ENCODE results near the gene PIP.
"Not testable (repeated sequence)": the region's sequence is repeated elsewhere in the genome, so short reads cannot be mapped to it uniquely, and the experiment has no call there.

The PIP gene, protein sequence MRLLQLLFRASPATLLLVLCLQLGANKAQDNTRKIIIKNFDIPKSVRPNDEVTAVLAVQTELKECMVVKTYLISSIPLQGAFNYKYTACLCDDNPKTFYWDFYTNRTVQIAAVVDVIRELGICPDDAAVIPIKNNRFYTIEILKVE

DNA sequence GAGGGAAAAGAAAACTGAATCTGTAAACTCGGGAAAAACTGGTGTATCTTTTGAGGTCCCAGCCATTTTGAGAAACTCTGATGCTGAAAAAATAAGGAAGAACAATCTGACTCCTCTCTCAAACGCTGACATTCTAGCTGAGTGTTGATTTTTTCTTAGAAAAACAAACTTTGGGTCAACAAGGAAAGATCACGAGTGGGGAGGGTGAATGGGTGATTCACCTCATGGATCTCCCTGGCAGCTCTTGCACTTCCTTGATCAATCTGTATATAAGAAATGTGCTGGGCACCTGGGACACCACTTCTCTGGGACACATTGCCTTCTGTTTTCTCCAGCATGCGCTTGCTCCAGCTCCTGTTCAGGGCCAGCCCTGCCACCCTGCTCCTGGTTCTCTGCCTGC, at the start of gene PIP:
PIP (plus strand) TSS at position 297 of the 400 bp plus-strand sequence; CDS start at position 337, 40 bp downstream.
- H3K4me3 ChIP-seq (replicated peaks; ENCODE audit: low read depth, low read length), result no peak within 1 kb of the TSS
- TF ChIP-seq, protein P1, sequence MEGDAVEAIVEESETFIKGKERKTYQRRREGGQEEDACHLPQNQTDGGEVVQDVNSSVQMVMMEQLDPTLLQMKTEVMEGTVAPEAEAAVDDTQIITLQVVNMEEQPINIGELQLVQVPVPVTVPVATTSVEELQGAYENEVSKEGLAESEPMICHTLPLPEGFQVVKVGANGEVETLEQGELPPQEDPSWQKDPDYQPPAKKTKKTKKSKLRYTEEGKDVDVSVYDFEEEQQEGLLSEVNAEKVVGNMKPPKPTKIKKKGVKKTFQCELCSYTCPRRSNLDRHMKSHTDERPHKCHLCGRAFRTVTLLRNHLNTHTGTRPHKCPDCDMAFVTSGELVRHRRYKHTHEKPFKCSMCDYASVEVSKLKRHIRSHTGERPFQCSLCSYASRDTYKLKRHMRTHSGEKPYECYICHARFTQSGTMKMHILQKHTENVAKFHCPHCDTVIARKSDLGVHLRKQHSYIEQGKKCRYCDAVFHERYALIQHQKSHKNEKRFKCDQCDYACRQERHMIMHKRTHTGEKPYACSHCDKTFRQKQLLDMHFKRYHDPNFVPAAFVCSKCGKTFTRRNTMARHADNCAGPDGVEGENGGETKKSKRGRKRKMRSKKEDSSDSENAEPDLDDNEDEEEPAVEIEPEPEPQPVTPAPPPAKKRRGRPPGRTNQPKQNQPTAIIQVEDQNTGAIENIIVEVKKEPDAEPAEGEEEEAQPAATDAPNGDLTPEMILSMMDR (IDR thresholded peaks at IDR 0.05; ENCODE audit: low read depth, low read length, missing control alignments), result no peak
- DNase-seq (ENCODE audit: extremely low read depth, low read depth), result no peak

DNA sequence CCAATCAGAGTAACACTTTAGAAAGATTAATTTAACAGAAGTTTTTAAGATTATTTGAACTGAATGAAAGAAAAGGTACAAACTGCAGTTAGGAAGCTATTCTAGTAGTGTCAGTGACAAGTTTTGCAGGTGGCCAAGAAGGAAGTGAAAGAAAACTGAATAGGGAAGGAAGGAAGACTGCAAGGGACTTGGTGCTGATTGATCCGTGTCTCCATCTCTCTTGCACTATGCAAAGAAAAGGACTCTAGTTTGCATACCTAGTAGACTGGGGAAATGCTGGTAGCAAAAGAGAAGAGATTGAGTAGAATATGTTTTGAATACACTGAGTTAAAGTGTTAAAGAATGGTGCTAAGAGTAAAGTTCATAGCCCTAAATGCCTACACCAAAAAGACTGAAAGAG, 46.8 kb upstream of the PIP start:
- no peak for DNase-seq (ENCODE audit: extremely low read depth, low read depth)
- no peak overlapping the region for H3K4me3 ChIP-seq (replicated peaks; ENCODE audit: low read depth, low read length)
- TF ChIP-seq, protein P1 (IDR thresholded peaks at IDR 0.05; ENCODE audit: low read depth, low read length, missing control alignments), result no peak

DNA sequence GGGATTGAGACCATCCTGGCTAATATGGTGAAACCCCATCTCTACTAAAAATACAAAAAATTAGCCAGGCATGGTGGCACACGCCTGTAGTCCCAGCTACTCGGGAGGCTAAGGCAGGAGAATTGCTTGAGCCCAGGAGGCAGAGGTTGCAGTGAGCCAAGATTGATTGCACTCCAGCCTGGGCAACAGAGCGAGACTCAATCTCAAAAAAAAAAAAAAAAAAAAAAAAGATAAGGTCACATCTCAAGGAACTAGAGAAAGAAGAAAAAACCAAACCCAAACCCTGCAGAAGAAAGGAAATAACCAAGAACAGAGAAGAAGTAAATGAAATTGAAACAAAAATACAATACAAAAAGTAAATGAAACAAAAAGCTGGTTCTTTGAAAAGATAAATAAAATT, 46.3 kb upstream of the PIP start:
- not testable (repeated sequence) for DNase-seq (ENCODE audit: extremely low read depth, low read depth); H3K4me3 ChIP-seq (replicated peaks; ENCODE audit: low read depth, low read length)

DNA sequence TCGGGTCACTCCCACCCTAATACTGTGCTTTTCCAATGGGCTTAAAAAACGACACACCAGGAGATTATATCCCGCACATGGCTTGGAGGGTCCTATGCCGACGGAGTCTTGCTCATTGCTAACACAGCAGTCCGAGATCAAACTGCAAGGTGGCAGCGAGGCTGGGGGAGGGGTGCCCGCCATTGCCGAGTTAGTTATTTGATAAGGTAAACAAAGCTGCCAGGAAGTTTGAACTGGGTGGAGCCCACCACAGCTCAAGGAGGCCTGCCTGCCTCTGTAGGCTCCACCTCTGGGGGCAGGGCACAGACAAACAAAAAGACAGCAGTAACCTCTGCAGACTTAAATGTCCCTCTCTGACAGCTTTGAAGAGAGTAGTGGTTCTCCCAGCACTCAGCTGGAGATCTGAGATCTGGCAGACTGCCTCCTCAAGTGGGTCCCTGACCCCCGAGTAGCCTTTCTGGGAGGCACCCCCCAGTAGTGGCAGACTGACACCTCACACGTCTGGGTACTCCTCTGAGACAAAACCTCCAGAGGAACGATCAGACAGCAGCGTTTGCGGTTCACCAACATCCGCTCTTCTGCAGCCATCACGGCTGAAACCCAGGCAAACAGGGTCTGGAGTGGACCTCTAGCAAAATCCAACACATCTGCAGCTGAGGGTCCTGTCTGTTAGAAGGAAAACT, 43.2 kb upstream of the PIP start:
- not testable (repeated sequence) for DNase-seq (ENCODE audit: extremely low read depth, low read depth); H3K4me3 ChIP-seq (replicated peaks; ENCODE audit: low read depth, low read length)

DNA sequence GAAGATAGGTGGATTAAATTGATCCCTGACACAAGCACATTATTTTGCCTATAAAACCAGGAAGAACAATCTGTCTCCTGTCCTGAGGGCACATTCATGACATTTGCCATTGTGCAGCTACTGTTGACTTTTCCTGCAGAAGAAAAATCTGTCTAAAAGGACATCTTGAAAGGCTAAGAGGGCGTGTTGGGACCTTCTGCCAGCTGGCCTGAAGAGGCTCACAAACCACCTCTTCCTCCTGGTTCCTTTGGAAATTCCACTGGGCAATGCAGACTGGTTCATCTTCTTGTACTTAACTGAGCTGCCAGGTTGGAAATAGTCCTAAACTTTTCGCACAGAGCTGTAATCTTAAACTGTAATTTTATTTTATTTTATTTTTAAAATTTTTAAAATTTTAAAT, 35.7 kb upstream of the PIP start:
- no peak for DNase-seq (ENCODE audit: extremely low read depth, low read depth)
- TF ChIP-seq, protein P1 (IDR thresholded peaks at IDR 0.05; ENCODE audit: low read depth, low read length, missing control alignments), result no peak
- no peak overlapping the region for H3K4me3 ChIP-seq (replicated peaks; ENCODE audit: low read depth, low read length)

DNA sequence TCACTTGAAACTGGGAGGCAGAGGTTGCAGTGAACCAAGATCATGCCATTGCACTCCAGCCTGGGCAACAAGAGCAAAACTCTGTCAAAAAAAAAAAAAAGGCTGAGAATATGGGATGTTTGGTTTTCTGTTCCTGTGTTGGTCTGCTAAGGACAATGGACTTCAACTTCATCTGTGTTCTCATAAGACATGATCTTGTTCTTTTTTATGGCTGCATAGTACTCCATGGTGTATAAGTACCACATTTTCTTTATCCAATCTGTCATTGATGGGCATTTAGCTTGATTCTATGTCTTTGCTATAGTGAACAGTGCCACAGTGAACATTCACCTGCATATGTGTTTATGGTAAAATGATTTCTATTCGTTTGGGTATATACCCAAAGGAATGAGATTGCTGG, 32.3 kb upstream of the PIP start:
- H3K4me3 ChIP-seq (replicated peaks; ENCODE audit: low read depth, low read length); DNase-seq (ENCODE audit: extremely low read depth, low read depth): not testable (repeated sequence)

DNA sequence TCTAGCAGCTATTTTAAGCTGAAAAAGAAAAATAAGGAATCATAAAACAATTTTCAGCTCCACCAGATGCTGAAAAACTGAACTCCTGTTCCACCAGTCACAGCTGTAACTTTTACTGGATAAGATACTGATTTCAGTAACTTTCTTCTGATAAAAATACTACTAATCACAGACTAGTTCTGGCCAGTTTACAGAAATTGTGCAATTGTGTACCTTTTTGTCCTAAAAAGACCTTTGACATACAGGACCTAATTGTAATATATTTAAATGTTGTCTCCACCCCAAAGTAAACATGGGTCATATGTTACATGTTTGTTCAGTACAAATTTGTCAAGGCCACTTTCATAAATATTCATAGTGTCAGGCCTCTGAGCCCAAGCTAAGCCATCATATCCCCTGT, 27.1 kb upstream of the PIP start:
- TF ChIP-seq, protein P1 (IDR thresholded peaks at IDR 0.05; ENCODE audit: low read depth, low read length, missing control alignments), result no peak
- H3K4me3 ChIP-seq (replicated peaks; ENCODE audit: low read depth, low read length), result no peak overlapping the region
- DNase-seq (ENCODE audit: extremely low read depth, low read depth), result no peak

DNA sequence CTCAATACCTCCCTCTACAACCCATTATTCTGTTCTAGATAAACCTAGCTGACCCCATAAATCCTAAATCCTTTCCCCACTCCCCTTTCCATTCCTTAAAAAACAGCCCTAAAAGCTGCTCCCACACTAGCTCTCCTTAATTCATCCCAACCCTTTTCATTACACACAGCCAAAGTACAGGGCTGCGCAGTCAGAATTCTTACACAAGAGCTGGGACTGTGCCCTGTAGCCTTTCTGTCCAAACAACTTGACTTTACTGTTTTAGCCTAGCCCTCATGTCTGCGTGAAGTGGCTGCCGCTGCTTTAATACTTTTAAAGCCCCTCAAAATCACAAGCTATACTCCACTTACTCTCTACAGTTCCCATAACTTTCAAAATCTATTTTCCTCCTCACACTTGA, 23.9 kb upstream of the PIP start:
- not testable (repeated sequence) for DNase-seq (ENCODE audit: extremely low read depth, low read depth)

DNA sequence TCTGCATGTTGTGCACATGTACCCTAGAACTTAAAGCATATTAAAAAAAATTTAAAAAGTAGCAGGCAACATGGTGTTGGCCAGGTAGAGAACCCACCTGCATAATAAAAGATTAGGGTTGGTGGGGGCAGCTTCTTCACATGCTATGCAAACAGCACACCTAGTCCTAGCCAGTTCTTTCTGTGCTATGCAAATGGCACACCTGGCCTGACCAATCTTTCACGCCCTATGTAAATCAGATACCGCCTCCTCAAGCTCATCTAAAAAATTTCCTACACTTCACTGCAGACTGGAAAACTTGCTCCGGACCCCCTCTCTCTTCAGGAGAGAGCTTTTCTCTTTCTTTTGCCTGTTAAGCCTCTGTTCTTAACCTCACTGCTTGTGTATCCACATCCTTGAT, 14.5 kb upstream of the PIP start:
- TF ChIP-seq, protein P1 (IDR thresholded peaks at IDR 0.05; ENCODE audit: low read depth, low read length, missing control alignments), result no peak
- no peak overlapping the region for H3K4me3 ChIP-seq (replicated peaks; ENCODE audit: low read depth, low read length)
- DNase-seq (ENCODE audit: extremely low read depth, low read depth), result no peak

More for the DNA sequence above, 23.9 kb upstream of the PIP start:
- H3K4me3 ChIP-seq (replicated peaks; ENCODE audit: low read depth, low read length), result not testable (repeated sequence)

Data from HFF-Myc (cell line).